Suprapubic skin (tissue), 3 donors: ENCODE results near the gene AP4M1.

Source experiments
- CTCF ChIP-seq, 2 donors: fragments of 200-600 bp in 1 of 2; fragments of 450-650 bp in 1 of 2; sonication (generic) in 1 of 2; IDR thresholded peaks; one replicate each; pipeline ENCODE4 v1.5.1; 2016 to 2019; ENCODE audit warnings: antibody characterized with exemption in 2 of 2, mild to moderate bottlenecking in 1 of 2, moderate library complexity in 1 of 2
- POLR2AphosphoS5 ChIP-seq, 3 donors: sonication (generic); formaldehyde crosslinking; IDR thresholded peaks; one replicate each; pipeline ENCODE4 v1.6.1; 2017; ENCODE audit warnings: antibody characterized with exemption in 3 of 3

DNA sequence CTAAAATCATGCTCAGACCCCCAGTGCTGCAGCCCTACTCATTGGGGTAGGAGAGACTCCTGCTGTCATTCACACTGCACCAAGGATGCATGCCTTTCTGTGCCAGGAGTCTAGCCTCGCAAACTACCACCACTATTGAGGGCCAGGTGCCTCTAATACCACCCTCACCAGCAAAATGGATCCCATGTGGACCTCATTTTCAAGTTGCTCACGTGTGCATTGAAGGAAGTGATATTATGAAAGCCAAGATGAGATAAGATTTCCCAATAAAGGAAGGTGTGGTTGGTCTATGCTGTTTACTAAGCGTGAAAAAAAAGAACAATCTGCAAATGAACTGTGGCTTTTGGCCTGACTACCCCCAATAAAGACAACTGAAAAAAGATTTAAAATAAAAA is 40.1 kb downstream of the AP4M1 start:
- TF ChIP-seq CTCF (IDR thresholded peaks at IDR 0.05) (no peak), POLR2AphosphoS5 (IDR thresholded peaks at IDR 0.05) (no peak)
